Epithelial cell of prostate (primary cell): ENCODE data around the gene RNPEPL1.
A peak's percentile ranks its signal among the peaks of the same experiment; 100 is the strongest.
"Not testable (repeated sequence)": the region's sequence is repeated elsewhere in the genome, so short reads cannot be mapped to it uniquely, and the experiment has no call there.

ENCODE experiments used
- DNase-seq: peaks from one replicate; pipeline ENCODE4 v3.0.0-alpha.2; 2011; ENCODE audit warnings: low read depth, low spot score
- H3K27ac ChIP-seq: fragments of 450-650 bp; 2 replicates; pipeline ENCODE4 v1.5.1; 2017; ENCODE audit warnings: mild to moderate bottlenecking

The RNPEPL1 gene

DNA sequence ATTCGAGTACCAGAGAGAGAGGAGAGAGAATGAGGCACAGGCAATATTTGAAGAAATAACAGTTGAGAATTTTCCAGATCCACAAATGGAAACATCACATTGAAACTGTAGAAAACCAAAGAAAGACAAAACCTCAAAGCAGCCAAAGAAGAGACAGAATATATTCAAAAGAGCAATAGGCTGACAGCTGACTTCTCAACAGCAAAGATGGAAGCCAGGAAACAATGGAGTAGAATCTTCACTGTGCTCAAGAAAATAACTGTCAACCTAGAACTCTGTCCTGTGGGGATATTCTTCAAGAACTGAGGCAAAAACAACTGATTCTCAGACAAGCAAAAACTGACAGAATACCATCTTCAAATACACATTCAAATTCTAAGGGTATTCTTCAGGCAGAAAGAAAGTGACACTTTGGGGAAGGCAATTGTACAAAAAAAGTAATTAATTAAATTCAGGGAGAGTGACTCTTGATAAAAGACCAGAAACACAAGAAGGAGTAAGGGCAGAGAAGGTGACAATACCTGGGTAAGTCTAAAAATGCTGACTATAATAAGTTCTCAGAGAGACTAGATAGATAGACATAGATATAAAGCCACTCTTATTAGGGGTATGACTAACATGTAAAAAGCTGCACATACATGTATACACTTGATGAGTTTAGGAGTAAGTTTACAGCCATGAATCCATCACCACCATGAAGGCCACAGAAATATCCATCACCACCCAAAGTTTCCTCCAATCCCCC lies 36.1 kb upstream of the RNPEPL1 start:
- DNase-seq = no peak
- H3K27ac ChIP-seq = no peak overlapping the region

DNA sequence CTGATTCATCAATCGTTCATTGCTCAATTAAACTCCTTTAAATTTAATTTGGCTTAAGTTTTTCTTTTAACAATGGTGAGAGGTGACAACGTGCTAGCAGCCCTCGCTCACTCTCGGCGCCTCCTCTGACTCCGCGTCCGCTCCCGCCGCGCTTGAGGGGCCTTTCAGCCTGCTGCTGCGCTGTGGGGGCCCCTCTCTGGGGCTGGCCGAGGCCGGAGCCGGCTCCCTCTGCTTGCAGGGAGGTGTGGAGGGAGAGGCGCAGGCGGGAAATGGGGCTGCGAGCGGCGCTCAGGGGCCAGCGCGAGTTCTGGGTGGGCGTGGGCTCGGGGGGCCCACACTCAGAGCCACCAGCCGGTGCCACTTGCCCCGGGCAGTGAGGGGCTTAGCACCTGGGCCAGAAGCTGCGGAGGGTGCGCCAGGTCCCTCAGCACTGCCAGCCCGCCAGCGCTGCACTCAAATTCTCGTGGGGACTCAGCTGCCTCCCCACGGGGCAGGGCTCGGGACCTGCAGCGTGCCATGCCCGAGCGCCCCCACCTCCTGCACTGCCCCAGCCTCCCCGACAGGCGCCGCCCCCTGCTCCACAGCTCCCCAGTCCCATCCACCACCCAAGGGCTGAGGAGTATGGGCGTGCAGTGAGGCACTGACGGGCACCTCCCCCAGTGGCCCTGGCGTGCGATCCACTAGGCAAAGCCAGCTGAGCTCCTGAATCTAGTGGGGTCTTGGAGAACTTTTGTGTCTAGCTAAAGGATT lies 30.1 kb upstream of the RNPEPL1 start:
- DNase-seq = no peak
- no peak overlapping the region for H3K27ac ChIP-seq

DNA sequence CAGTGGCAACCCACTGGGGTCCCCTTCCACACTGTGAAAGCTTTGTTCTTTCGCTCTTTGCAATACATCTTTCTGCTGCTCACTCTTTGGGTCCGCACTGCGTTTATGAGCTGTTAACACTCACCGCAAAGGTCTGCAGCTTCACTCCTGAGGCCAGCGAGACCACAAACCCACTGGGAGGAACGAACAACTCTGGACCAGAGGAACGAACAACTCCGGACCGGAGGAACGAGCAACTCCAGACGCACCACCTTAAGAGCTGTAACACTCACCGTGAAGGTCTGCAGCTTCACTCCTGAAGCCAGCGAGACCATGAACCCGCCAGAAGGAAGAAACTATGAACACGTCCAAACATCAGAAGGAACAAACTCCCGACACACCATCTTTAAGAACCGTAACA lies 29.2 kb upstream of the RNPEPL1 start:
- not testable (repeated sequence) for DNase-seq, H3K27ac ChIP-seq

DNA sequence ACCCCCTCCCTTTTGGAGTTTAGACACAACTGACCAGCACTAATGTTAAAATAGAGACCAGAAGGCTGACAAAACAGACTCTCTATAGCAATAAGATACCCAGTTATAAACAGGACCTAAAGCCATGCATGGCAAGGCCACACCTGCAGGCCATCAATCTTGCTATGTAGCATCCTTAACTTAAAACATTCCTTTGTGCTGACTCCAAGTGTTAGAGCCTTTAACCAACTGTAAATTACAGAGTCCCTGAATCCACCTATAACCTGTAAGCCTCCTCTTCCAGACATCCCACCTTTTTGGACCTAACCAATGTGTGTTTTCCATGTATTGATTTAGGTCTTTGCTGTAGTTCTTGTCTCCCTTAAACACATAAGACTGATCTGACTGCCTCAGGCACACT lies 28.4 kb upstream of the RNPEPL1 start:
- no peak overlapping the region for H3K27ac ChIP-seq
- DNase-seq = no peak

DNA sequence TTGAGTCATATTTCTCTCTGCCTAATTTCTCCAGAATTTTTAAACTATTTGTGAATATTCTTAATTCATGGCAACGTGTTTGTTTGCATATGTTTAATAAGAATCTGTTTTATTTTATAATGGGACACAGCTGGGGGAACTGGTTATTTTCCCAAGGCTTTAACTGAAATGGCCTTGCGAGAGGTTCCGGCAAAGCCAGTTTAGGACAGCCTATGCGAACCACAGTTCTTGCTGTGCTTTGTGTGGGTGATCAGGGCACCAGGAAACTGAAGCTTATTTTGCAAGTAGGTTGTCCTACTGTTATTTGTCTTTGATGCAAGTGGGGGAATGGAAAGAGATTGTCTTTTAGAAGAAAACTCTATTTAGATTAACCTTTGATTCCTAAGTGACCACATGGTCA lies 17.0 kb upstream of the RNPEPL1 start:
- H3K27ac ChIP-seq = no peak overlapping the region
- DNase-seq = no peak

DNA sequence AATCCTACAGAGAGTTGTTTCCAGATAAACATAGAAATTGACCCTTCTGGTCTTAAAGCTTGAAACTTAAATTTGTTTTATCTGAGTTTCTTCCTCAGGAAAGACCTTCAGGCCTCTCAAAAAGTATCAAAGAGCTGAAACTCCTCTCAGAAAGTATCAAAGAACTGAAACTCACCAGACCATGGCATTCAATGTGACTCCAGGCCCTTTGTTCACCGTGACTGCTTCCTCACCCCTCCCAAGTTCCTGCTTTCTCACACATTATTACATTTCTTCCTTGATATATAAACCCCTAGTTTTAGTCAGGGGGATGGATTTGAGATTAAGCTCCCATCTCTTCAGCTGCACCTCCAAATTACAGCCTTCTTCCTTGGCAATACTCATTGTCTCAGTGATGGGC lies 16.5 kb upstream of the RNPEPL1 start:
- no peak for DNase-seq
- no peak overlapping the region for H3K27ac ChIP-seq

DNA sequence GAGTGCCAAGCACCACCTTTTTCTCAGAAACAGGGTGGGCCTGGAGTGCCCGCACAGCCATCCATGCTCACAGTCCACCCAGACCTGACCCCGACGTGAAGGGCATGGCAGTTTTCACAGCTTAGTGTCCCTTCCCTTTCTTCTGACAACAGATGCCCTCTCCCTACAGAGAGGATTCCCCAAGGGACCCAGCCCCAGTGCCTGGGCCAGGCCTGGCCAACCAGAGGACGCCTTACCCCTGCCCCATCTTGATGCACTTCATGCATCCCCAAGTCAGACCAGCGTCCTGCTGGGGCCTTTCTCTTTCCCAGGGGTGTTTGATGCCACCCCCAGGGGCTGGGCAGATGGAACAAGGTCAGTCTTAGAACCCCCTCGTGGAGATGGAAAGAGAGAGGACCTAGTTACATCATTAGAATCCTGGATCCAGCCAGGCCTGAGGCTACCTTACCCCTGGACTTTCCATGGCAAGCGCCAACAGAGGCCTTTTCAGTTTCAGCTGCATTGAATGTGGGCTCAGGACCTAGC lies 14.3 kb upstream of the RNPEPL1 start:
- H3K27ac ChIP-seq = no peak overlapping the region
- no peak for DNase-seq

DNA sequence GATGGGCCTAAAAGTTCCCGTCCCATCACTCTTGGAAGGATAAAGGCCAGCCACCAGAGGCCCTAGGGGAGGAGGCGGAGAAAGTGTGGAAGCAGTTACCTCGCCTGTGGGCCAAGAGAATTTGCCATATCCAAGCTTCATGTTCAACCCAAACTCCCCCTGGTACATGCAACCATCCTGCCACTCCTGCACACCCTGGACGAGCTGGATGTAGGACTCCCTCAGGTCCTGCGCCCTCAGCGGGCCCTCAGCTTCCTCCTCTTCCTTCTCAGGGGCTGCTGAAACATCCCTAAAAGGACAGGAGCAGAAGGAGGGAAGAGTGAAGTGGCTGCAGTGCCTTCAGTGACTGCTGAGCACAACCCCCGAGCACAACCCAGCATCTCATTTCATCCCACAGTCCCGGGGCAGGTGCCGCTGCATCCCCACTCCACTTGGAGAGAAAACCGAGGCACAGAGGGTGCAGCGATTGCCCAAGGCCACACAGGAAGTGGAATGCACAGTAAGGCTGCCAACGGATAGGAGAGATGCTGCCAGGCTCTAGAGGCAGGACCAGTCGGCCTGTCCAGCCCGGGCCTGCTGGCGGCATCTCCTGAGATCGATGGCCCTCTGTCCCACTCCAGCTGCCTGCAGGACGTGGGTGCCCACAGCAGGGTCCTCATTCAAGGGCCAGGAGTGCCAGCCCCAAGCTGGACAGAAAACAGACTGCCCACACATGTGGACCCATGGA lies 13.4 kb upstream of the RNPEPL1 start:
- no peak for DNase-seq

DNA sequence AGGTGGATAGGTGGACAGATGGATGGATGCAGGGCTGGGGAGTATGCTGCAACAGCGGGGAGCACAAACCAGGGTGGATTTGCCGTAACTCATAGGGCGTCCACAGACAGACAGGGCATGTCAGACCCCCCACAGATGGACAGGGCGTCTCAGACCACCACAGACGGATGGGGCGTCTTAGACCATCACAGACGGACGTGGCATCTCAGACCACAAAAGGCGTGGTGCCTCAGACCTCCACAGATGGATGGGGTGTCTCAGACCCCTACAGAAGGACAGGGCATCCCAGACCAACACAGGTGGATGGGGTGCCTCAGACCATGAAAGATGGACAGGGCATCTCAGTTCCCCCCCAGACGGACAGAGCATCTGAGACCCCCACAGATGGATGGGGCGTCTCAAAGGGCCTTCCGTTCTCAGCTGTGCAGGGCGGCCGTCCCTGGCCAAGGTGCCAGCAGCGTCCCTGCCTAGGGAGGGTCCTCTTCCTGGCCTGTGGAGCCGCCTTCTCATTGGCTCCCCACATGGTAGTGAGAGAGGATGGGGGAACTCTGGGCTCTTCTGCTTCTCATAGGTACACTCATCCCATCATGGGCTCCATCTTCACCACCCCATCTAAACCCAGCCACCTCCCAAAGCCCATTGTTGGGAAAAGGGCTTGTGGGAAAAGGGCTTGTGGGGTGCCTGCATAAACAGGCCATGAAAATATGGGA lies 12.6 kb upstream of the RNPEPL1 start:
- DNase-seq = no peak
- no peak overlapping the region for H3K27ac ChIP-seq

More for the DNA sequence above, 13.4 kb upstream of the RNPEPL1 start:
- no peak overlapping the region for H3K27ac ChIP-seq

DNA sequence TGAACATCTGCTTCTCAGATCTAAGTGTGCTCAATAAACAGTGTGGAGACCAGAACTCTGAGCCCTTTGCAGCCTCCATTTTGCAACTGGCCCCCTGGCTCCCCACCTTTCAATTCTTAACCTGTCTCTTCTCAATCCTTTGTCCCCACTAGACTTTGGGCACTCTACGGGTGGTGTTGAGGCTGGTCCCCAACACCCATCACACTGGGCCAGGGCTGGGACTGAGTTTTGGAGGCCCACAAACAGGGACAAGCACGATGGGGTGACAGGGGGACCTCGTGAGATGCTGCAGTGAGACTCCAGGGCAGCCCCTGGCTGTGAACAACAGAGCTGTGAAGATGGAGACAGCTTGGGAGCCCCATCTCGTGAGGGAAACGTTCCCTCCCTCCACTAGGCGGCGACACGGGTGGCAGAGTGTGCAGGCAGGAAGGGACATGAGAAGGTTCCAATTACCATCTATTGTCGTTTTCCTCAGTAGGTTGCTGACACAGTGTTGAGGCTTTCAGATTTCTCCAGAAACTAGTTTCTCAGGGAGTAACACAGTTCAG lies 11.7 kb upstream of the RNPEPL1 start:
- no peak for DNase-seq
- no peak overlapping the region for H3K27ac ChIP-seq

DNA sequence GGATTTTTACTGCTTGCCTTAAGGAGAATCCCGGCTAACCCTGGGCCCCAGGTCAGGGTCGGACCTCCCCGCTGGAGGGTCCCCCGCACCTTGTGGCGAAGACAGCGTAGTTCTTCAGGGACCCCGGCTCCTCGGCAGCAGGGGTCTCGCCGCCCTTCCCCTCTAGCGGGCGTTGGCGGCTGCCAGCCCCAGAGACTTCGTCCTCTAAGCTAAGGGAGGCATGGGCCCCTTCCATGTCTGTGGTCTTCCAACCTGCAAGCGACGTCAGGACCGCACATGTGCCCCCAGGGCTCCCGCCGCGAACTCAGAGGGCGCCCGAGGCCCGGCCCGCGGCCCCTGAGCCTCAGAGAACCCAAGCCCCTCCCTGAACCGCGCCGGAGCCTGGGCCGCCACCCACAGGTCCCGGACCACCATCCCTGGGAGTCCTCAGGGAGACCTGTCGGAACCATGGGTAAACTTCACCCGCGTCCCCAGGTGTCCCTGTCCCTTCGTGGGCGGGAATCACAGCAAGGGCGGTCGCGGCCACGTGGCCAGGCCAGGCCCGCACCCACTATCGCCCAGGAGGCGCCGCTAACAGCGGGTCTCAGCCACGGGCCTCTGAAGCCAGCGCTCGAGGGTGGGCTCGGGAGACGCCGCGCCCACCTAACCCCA lies 11.1 kb upstream of the RNPEPL1 start:
- DNase-seq = no peak
- no peak overlapping the region for H3K27ac ChIP-seq

DNA sequence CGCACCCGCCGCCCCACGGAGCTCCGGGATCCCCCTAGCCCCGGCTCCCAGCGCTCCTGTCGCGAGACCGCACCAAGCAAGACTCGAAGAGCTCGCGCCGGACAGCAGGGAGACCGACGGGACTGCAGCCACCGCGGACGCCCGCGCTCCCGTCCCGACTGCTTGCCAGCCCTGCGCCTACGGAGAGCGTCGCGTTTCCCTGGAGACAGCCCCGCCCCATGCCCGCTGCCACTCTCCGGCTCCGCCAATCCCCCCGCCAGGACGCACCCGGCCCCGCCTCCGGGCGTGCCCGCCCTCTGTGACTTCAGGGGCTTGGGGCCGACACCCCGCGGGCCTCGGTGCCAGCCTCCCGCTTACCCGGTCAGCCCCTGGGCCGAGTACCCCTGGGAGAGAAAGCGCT lies 10.5 kb upstream of the RNPEPL1 start, which contains the start of gene ANKMY1:
Gene ANKMY1 (minus strand): TSS at position 181 of the 400 bp plus-strand sequence. CDS start 653 bp downstream, outside the sequence.
- no peak for DNase-seq

DNA sequence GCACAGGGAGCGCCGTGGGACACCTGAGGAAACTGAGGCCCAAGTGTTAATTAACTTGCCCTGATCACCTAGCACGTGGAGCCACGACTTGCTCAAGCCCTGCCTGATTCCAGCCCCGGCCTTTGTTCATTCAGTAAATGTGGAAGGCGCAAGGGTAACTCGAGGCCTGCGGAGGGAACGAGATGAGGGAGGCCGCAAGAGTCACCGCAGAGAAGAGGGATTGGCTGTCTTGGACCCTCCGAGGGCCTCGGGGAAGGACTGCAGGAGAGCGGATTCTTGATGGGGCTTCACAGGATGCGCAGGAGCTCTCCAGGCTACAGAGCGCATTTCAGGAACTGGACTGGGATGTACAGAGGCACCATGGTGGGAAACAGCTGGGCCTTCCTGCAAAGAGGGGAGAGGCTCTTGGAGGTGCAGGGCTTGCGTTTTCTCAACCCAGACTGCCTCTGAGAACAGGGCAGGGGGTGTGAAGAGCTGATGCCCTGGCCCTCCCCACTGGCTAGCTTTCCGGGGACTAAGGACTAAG lies 10.0 kb upstream of the RNPEPL1 start:
- H3K27ac ChIP-seq = no peak overlapping the region
- DNase-seq = no peak

More for the DNA sequence above, 10.5 kb upstream of the RNPEPL1 start, which contains the start of gene ANKMY1:
- H3K27ac ChIP-seq = no peak within 1 kb of the TSS

DNA sequence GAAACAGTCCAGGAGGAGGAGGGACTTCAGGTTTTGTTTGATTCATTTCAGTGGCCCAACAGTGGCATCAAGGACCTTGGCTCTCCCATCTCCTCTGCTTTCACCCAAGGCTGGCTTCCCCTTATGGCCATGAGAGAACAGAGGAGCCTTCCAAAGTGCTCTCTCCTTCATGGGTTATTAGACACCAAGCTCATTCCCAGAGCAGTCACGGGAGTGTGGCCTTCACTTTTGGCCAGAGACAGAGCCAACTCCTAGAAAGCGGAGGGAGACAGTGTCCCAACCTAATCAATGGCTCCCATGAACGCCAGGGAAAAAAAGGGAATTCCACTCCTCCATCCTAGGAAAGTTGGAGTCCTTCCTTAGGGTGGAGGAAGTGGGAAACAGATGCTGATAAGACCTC lies 9.0 kb upstream of the RNPEPL1 start:
- DNase-seq = no peak
- no peak overlapping the region for H3K27ac ChIP-seq

DNA sequence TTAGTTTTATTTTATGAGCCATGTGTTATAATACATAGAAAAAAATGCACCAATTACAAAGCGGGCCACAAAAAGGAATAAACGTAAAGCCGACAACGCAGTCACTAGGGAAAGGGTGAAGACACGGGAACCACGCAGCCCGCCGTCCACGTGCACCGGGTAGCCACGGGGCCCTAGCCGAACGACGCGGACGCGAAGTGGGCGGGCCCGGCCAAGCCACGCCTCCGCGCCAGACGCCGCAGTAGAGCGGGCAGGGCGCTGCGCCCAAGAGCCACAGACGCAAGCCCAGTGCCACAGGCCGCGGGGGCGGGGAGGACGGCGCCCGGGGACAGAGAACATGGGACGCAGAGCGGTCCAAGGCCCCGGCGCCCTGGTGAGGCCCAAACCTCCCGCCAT lies 8.2 kb upstream of the RNPEPL1 start, which contains the start of gene DUSP28:
Gene DUSP28 (plus strand): TSS at position 274 of the 396 bp plus-strand sequence. CDS start 328 bp downstream, outside the sequence.
- H3K27ac ChIP-seq = peak within 1 kb of the TSS; percentile 97
- DNase-seq = no peak

DNA sequence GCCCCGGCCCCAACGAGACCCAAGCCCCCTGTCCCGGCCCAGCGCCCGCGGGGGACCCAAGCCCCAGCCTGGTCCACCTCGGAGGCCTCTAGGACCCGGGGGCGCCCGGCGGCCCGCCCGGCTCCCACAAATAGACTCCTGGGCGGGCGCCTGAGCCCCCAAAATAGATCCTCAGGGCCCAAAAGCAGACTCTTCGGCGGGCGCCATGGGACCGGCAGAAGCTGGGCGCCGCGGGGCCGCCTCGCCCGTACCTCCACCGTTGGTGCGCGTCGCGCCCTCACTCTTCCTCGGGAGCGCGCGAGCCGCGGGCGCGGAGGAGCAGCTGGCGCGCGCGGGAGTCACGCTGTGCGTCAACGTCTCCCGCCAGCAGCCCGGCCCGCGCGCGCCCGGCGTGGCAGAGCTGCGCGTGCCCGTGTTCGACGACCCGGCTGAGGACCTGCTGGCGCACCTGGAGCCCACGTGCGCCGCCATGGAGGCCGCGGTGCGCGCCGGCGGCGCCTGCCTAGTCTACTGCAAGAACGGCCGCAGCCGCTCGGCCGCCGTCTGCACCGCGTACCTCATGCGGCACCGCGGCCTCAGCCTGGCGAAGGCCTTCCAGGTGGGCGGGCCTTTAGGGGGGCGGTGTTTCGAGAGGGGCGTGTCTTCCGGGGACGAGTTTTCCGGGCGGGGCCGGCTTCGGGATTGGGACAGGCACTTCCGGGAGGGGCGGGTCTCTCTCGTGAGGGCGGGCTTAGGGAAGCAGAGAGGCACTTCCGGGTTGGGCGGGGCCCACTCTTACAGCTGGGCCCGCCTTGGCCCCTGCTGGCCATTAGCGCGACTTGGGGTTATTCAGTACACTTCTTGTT lies 7.6 kb upstream of the RNPEPL1 start:
- peak; percentile 91 for DNase-seq
- peak overlapping the region; percentile 97 for H3K27ac ChIP-seq

DNA sequence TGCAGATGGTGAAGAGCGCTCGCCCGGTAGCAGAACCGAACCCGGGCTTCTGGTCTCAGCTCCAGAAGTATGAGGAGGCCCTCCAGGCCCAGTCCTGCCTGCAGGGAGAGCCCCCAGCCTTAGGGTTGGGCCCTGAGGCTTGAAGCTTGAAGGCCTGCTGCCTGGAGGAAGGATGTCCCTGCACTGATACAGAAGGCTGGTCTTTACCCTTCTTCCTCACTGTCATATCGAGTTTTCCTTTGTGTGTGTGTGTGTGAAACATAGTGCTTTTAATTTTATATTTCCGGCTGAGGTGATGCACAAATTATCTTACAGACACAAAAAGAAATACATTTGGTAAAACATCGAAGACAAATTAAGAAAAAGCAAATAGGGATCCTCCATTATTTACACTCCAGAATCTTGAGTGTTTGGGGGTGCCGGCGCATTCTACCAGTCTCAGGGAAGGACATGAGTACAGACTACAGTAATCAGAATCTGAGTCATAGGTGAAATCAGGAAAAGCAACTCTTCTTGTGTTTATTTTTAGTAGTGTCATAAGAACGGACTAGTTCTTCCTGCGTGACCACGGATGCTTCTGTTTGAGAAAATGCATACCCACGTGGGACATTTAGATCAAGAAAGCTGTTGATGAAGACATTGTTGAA lies 6.8 kb upstream of the RNPEPL1 start:
- H3K27ac ChIP-seq = peak overlapping the region; percentile 97
- peak; percentile 73 for DNase-seq
